Uterus (tissue), 4 donors: ENCODE data around the gene CERS4. TPM values are rescaled to one million over a fixed set of nuclear protein-coding genes. Genes with fewer than 3 reads are reported as not detected.

Experiments
- DNase-seq, 2 donors: peaks; one replicate each; pipeline ENCODE4 v3.0.0-alpha.2; 2019 to 2020
- H3K27ac ChIP-seq, 2 donors: fragments of 200-600 bp; sonication (generic); 1 replicate in 1 of 2; 2 replicates in 1 of 2; pipeline ENCODE4 v1.5.1; 2016 to 2018
- H3K27me3 ChIP-seq, 2 donors: fragments of 200-600 bp; sonication (generic); one replicate each; pipeline ENCODE4 v1.5.1; 2018 to 2019; ENCODE audit warnings: control low read depth in 1 of 2
- H3K36me3 ChIP-seq, 2 donors: fragments of 200-600 bp; sonication (generic); one replicate each; pipeline ENCODE4 v1.5.1; 2019; ENCODE audit warnings: control low read depth in 1 of 2
- H3K4me1 ChIP-seq, 2 donors: fragments of 200-600 bp; sonication (generic); one replicate each; pipeline ENCODE4 v1.5.1; 2018 to 2019; ENCODE audit warnings: control low read depth in 1 of 2
- H3K4me3 ChIP-seq, 2 donors: fragments of 200-600 bp; sonication (generic); 1 replicate in 1 of 2; 2 replicates in 1 of 2; pipeline ENCODE4 v1.5.1; 2018 to 2019; ENCODE audit warnings: mild to moderate bottlenecking in 1 of 2
- H3K9me3 ChIP-seq, 2 donors: fragments of 200-600 bp; sonication (generic); one replicate each; pipeline ENCODE4 v1.5.1; 2019; ENCODE audit warnings: control low read depth in 1 of 2
- CTCF ChIP-seq, 4 experiments: fragments of 200-600 bp in 2 of 4; fragments of 450-650 bp in 2 of 4; sonication (generic) in 2 of 4; IDR thresholded peaks; one replicate each; pipeline ENCODE4 v1.5.1; 2016 to 2019; ENCODE audit warnings: antibody characterized with exemption in 4 of 4, mild to moderate bottlenecking in 2 of 4, moderate library complexity in 1 of 4
- POLR2A ChIP-seq, 2 donors: fragments of 450-650 bp; IDR thresholded peaks; one replicate each; pipeline ENCODE4 v1.6.1; 2016; ENCODE audit warnings: antibody characterized with exemption in 2 of 2, mild to moderate bottlenecking in 1 of 2, moderate library complexity in 1 of 2
- intact Hi-C: fragments of 100-400 bp; cut with DNase I; formaldehyde crosslinking; loops from one replicate; pipeline ENCODE4 v1.15.1; 2023; ENCODE audit warnings: low total_unique reads
- total RNA-seq, 4 donors: library from RNA; depleted of rRNA in 3 of 4; stranded (reverse); fragments of >200 nt in 3 of 4; gene quantifications; one replicate each; pipeline versions ENCODE4 v1.1.0 to v1.2.4, GENCODE V29; 2014 to 2023
- donor health status: DM: yes; HTN: yes; CAD: no.

CERS4 gene
- total RNA-seq, 4 donors from 2014 or later, result 37.1 to 60.8 (median 38.7) TPM

- H3K27ac ChIP-seq, result no peak overlapping the region
- no peak for DNase-seq
- peaks cover 0 to 10% of the 10 kb centered on the region in 2 donors for H3K4me1 ChIP-seq
- no peaks in the 10 kb centered on the region for H3K36me3 ChIP-seq
- H3K9me3 ChIP-seq, result no peaks in the 10 kb centered on the region
- TF ChIP-seq POLR2A (IDR thresholded peaks at IDR 0.05), result no peak
- no peak for TF ChIP-seq CTCF (IDR thresholded peaks at IDR 0.05)
- intact Hi-C loops, result loop anchor here (5.0 kb wide), 1 partner anchor 96 kb away; no protein-coding TSS in a partner anchor
- no peak overlapping the region for H3K4me3 ChIP-seq
- no peaks in the 10 kb centered on the region for H3K27me3 ChIP-seq
Observed at GRCh38 chr19:8253678-8254077, 44.5 kb downstream of the CERS4 start.

- TF ChIP-seq POLR2A (IDR thresholded peaks at IDR 0.05) (no peak), CTCF (IDR thresholded peaks at IDR 0.05) (no peak)
- no peak for DNase-seq
- Histone ChIP-seq H3K4me1 (peaks cover 0 to 10% of the 10 kb centered on the region in 2 donors), H3K9me3 (no peaks in the 10 kb centered on the region), H3K27me3 (no peaks in the 10 kb centered on the region), H3K27ac (no peak overlapping the region), H3K36me3 (no peaks in the 10 kb centered on the region), H3K4me3 (no peak overlapping the region)
- intact Hi-C loops, result loop anchor here (5.0 kb wide), 1 partner anchor 97 kb away; no protein-coding TSS in a partner anchor
Observed at GRCh38 chr19:8254286-8255001, 45.3 kb downstream of the CERS4 start.

GRCh38 chr19:8255426-8256125 is 46.4 kb downstream of the CERS4 start:
- Histone ChIP-seq H3K9me3 (no peaks in the 10 kb centered on the region), H3K36me3 (no peaks in the 10 kb centered on the region), H3K27me3 (no peaks in the 10 kb centered on the region), H3K4me1 (peaks cover 0 to 9% of the 10 kb centered on the region in 2 donors), H3K27ac (no peak overlapping the region), H3K4me3 (no peak overlapping the region)
- intact Hi-C loops, result no loop called here
- no peak for DNase-seq
- TF ChIP-seq CTCF (IDR thresholded peaks at IDR 0.05) (no peak), POLR2A (IDR thresholded peaks at IDR 0.05) (no peak)

GRCh38 chr19:8256276-8257051 is 47.3 kb downstream of the CERS4 start:
- Histone ChIP-seq H3K27me3 (no peaks in the 10 kb centered on the region), H3K9me3 (no peaks in the 10 kb centered on the region), H3K4me1 (peaks cover 0 to under 1% of the 10 kb centered on the region in 2 donors), H3K4me3 (no peak overlapping the region), H3K27ac (no peak overlapping the region), H3K36me3 (no peaks in the 10 kb centered on the region)
- intact Hi-C loops, result no loop called here
- TF ChIP-seq CTCF (IDR thresholded peaks at IDR 0.05), result no peak
- TF ChIP-seq POLR2A (IDR thresholded peaks at IDR 0.05), result no peak
- no peak for DNase-seq
